GM12865 (cell line): ENCODE data around the gene DCLRE1A.

Experiments
- DNase-seq: peaks from one replicate; pipeline ENCODE4 v3.0.0; 2010; ENCODE audit warnings: low read depth
- H3K4me3 ChIP-seq: 2 replicates; pipeline ENCODE4 v1.5.1; 2011; ENCODE audit warnings: mild to moderate bottlenecking, low read depth, low read length, control low read depth
- TF ChIP-seq, protein P1 (sequence below): IDR thresholded peaks from 2 replicates; pipeline ENCODE4 v1.5.1; 2011; ENCODE audit warnings: low read length, control low read depth, low read depth, inconsistent platforms; ENCODE audit not compliant: insufficient read depth; ENCODE audit errors: missing control alignments

The DCLRE1A gene

DNA sequence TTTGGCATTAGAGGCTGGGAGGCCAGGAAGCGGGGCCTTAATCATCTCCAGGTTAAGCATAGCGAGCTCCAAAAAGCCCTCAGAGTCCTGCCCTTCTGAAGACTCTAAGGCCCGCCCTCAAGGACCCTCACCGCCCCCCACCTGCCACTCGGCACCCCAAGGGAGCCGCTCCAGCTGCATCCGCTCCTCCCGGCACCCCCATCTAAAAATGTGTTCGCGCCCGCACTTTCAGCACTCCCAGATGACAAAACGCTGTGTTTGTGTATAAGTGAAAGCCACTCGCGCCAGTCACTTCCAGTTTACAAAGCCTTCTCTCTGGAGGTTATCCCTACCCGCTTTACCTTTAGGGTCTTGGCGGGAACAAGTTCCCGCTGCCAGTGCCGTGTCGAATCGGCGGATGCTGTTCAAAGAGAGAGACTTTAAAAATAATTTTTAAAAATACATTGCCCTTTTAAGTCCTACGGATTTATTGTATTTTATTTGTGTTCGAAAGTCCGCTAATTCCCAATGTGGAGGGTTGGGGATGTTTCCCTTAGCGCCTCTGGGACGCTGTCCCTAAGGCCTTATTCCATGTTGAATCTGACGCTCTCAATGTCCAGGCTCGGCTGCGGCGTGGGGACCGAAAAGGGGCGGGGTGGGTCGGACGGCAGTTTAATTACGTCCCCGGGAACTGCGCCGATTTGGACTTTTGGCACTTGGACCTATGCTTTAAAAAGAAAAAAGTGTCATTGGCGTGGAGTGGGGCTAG is at the start of gene DCLRE1A, which contains the start of gene NHLRC2:
TSS of gene DCLRE1A (minus strand) at position 70 of the 748 bp plus-strand sequence. CDS start 900 bp downstream, outside the sequence.
TSS of gene NHLRC2 (plus strand) at position 649 of the 748 bp plus-strand sequence. CDS start 212 bp downstream, outside the sequence.
- TF ChIP-seq, protein P1, sequence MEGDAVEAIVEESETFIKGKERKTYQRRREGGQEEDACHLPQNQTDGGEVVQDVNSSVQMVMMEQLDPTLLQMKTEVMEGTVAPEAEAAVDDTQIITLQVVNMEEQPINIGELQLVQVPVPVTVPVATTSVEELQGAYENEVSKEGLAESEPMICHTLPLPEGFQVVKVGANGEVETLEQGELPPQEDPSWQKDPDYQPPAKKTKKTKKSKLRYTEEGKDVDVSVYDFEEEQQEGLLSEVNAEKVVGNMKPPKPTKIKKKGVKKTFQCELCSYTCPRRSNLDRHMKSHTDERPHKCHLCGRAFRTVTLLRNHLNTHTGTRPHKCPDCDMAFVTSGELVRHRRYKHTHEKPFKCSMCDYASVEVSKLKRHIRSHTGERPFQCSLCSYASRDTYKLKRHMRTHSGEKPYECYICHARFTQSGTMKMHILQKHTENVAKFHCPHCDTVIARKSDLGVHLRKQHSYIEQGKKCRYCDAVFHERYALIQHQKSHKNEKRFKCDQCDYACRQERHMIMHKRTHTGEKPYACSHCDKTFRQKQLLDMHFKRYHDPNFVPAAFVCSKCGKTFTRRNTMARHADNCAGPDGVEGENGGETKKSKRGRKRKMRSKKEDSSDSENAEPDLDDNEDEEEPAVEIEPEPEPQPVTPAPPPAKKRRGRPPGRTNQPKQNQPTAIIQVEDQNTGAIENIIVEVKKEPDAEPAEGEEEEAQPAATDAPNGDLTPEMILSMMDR = no peak
- DNase-seq = peak; percentile 91
- peak within 1 kb of the TSS; percentile 82 for H3K4me3 ChIP-seq

DNA sequence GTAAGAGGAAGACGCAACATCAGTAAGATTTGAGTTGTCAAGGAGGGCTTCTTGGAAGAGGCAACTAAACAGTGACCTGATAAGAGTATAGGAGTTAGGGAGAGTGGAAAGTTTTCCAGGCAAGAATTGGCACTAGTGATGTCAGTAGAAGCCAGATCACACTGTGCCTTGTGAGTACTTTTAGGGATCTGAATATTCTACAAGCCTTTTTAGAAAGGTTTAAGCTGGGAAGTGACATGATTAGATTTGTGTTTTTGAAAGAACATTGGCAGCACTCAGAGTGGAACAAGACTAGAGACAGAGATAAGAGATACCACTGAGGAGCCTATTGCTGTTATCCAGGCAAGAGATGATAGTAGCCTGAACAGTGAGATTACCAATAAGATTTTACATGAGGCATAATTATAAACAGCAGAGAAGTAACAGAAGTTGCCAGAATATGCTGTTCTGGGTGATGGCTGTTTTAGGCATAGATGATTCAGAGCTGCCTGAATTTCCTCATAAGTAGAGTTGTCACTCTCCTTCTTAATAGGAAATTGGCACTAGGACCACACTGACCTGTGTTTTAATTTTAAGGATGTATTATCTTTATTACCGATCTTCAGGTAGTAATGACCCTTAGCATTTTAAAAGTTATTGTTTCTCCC is 46.2 kb upstream of the DCLRE1A start:
- no peak overlapping the region for H3K4me3 ChIP-seq
- no peak for DNase-seq
- TF ChIP-seq, protein P1 = no peak

DNA sequence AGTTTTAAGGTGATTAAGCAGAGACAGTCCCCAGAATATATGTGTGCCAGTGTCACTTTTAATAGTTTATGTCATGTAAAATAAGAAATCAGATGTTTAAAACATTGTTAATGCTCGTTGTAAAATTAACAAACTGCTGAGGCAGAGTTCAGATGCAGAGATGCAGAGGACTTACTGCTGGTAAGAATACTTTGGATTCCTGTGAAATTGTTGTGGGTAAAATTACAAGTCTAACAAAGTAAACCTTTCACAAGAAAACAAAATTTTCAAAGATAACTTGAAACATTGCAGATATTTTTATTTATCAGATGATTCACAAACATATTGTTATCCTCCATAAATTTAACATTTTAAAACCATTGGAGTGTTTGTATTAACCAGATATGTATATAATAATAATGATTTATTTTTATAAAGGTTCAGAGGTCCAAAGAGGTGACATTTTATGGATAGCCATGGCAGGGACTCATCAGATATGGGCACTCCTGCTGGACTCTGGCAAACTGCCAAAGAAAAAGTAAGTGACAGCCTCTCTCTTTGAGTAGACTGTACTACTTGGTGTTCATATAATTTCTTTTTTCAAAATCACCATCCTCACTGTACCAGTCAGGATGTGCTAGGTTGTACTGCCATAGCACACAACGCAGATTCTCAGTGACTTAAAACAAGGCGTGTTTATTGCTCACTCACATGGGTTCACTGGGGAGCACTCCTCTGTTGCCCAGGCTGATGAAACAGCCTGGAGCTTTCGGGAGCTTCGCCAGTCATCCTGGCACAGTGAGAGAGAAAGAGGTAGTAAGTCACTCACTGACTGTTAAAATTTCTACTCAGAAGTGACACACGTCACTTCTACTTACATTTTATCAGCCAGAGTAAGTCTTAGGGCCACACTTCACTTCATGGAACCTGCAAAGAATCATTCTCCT is 44.1 kb upstream of the DCLRE1A start:
- TF ChIP-seq, protein P1 = no peak
- no peak for DNase-seq
- H3K4me3 ChIP-seq = no peak overlapping the region

DNA sequence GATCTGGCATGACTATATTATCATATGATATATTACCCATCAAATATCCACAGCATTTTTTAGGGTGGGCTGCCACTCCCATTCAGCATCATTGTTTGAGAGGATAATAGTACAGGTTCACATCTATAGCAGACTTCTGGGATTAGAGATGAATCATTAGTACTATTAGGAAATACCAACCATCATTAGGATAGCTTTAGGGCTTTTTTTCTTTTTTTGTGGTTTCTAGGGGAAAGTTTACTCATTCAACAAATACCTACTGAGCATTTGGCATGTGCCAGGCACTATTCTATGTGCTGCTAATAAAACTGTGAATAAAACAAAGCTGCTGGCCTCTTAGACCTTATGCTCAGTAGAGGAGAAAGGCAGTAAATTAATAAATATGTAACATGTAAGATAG is 41.1 kb upstream of the DCLRE1A start:
- H3K4me3 ChIP-seq = no peak overlapping the region
- TF ChIP-seq, protein P1 = no peak
- DNase-seq = no peak

DNA sequence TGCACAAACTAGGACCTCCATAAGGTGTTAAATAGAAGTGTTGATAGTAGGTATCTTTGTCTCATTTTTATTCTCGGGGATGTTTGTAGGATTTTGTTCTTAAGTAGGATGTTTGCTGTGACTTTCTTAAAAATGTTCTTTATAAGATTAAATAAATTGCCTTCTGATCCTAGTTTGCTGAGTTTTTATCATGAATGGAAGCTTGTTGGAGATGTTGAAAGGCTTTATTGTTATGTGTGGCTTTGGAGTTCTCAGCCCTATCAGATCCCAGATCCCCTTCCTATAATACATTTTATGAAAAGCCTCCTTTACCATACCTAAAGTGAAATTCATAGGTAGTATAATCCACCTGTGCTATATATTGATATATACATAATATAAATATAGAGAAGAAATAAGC is 40.7 kb upstream of the DCLRE1A start:
- no peak overlapping the region for H3K4me3 ChIP-seq
- TF ChIP-seq, protein P1 = no peak
- DNase-seq = no peak

DNA sequence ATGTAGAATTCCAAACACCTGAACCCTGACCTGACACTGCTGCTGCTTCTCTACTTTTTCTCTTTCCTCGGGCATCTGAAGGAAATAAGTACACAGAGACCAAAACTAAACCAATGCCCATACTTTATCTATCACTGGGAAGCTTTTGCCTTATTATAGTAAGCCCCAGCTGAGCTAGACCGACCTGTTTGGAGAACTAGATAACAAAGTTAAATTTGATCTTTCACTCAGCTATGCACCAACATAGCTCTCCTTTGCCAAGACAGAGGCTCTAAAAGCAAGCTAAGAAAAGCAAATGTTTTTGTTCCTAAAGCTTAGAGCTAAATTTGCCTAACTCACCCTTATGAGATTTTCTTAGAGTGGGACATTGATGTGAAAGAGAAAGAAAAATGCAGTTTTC is 39.7 kb upstream of the DCLRE1A start:
- H3K4me3 ChIP-seq = no peak overlapping the region
- TF ChIP-seq, protein P1 = no peak
- no peak for DNase-seq
